ENCODE results near the gene PIP5K1C.
A peak's percentile ranks its signal among the peaks of the same experiment; 100 is the strongest.

The PIP5K1C gene

GRCh38 chr19:3622224-3622623, 78.0 kb downstream of the PIP5K1C start:
- no peak for DNase-seq

GRCh38 chr19:3621689-3622088, 78.6 kb downstream of the PIP5K1C start:
- no peak for DNase-seq

GRCh38 chr19:3620817-3621547, 79.3 kb downstream of the PIP5K1C start:
- no peak for DNase-seq

GRCh38 chr19:3620145-3620816, 80.0 kb downstream of the PIP5K1C start:
- DNase-seq: no peak

GRCh38 chr19:3619631-3620012, 80.6 kb downstream of the PIP5K1C start:
- DNase-seq: no peak

DNA sequence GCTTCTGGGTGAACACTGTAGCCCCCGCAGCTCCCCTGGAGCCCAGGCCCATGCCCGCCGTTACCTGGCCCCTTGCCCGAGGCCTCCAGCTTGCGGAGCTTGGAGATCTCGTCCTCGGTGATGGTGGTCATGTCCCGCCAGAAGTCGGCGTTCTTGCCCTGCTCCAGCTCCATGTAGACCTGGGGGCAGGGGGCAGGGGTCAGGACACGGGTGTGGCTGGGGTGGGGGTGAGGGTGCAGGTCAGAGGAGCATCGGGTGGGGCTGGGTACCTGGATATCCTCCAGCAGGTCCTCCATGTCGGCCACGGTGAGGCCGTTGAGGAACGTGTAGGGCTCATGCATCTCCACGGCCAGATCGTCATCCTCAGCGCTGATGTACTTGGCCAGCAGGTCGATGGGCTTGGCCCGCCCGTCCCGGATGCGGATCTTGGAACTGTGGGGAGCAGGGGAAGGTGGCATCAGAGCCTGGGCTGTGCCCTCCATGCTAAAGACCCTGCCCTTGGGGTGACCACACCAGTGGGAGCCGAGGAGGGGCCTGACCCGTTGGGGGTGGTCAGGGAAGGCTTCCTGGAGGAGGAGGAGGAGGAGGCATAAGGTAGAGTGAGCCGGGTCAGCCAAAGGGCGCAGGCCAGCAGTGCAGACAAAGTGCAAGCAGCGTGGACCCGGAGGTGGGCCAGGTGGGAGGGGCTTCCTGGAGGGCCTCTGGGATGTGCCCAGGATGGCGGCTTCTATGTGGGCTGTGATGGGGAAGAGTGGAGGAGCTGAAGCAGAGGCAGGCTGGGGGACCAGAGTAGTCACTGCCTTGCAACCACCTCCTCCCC, 81.2 kb downstream of the PIP5K1C start:
- no peak for DNase-seq

- DNase-seq: peak; percentile 66
Measured at GRCh38 chr19:3618144-3618810, 82.0 kb downstream of the PIP5K1C start.

GRCh38 chr19:3617463-3617862, 82.8 kb downstream of the PIP5K1C start:
- peak; percentile 73 for DNase-seq

- no peak for DNase-seq
Measured at GRCh38 chr19:3615524-3616135, 84.6 kb downstream of the PIP5K1C start.

DNA sequence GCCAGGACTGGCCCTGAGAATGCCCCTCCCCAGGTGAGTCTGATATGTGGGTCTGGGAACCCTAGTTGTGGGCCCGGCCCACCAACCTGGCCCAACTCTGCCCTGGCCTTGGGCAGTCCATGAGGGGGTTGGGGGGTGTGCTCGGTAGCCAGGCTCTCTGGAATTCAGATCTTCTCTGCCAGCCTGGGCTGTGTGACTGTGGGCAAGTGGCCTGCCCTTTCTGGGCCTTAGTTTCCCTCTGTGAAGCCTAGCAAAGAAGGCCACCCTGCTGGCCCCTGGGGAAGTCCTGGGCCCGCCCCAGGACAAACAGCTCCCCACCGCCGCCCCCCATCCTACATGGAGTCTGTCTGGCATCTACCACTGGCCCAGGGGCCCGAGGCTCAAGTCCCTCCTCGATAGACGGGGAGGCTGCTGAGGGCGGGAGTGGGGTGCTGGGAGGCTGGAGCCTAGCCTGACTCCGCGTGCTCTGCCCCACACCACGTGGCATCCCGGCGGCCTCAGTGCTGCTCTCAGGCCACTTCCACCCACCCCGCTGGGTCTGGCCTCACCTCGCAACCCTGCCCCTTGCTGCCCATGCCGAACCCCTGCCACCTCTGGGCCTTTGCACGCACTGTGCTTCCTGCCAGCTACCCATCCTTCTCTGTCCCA, 85.3 kb downstream of the PIP5K1C start:
- no peak for DNase-seq

DNA sequence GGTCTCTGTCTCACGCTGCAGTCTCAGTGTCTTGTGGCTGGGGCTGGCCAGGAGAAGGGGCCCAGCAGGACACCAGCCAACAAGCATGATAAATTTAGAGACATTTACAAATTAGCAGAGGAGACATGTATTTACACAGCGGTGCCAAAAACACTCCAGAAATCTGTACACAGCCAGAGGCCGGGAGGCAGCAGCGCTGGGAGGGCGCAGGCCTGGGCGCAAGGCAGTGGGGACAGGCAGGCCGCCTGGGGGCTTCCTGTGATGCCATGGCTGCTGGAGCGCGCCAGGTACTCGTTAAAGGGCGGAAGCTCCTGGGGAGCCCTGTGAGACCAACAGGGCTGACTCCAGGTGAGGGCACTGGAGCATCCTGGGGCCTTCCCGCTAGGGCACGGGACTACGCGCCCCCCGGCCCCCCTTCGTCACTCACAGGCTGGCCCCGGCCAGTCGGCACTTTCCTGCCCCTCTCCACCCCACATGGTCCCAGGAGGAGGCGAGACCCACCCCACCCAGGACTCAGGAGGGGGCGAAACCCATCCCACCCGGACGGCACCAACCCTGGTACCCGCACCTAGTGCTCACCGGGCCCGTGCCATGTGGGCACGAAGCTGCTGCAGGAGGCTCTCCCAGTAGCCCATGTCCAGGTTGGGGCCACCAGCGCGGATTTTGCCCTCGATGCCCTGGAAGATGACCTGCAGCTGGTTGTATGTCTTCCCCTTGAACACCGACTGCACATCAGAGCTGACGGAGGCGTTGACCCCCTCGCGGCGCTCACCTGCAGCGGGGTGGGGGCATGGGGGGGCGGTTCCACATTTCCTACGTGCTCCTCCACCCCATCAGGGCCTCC, 86.2 kb downstream of the PIP5K1C start:
- no peak for DNase-seq

DNA sequence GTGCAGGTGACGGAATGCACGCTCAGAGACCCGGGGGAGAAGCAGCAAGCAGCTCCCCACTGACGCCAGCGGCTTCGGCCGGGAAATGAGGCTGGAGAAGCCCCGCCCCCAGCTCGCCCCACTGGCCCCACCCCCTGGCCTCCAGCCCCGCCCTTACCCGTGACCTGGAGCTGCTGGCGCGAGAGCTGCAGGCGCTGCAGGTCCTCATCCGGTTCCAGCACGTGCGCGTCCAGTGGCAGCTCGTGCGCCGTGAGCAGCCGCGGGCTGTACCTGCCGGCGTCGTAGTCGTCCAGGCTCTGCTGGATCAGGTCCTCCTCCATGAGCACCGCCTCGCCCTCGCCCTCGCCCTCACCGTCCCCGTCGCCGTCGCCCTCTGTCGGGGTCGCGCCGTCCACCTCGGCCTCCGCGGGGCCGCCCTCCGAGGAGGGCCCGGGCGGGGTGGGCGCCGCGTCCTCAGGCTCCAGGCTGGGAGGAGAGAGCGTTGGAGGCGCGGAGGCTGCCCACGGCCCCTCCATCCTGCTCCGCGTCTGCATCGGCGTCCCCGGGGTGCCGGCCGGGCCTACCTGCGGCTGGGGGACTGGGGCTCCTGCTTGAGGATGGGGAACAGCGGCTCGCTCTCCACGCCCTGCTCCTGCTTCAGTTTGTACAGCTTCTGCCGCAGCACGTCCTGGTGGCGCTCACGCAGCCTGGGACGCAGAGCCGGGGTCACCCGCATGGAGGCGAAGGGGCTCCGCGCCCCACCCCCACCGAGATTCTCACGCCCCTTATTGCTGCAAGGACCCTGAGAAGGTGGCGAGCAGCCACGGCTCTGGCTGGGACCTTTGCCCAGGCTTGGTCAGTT, 87.1 kb downstream of the PIP5K1C start:
- DNase-seq: no peak

GRCh38 chr19:3612330-3612729, 87.9 kb downstream of the PIP5K1C start:
- no peak for DNase-seq

GRCh38 chr19:3611841-3612240, 88.4 kb downstream of the PIP5K1C start:
- DNase-seq: no peak

DNA sequence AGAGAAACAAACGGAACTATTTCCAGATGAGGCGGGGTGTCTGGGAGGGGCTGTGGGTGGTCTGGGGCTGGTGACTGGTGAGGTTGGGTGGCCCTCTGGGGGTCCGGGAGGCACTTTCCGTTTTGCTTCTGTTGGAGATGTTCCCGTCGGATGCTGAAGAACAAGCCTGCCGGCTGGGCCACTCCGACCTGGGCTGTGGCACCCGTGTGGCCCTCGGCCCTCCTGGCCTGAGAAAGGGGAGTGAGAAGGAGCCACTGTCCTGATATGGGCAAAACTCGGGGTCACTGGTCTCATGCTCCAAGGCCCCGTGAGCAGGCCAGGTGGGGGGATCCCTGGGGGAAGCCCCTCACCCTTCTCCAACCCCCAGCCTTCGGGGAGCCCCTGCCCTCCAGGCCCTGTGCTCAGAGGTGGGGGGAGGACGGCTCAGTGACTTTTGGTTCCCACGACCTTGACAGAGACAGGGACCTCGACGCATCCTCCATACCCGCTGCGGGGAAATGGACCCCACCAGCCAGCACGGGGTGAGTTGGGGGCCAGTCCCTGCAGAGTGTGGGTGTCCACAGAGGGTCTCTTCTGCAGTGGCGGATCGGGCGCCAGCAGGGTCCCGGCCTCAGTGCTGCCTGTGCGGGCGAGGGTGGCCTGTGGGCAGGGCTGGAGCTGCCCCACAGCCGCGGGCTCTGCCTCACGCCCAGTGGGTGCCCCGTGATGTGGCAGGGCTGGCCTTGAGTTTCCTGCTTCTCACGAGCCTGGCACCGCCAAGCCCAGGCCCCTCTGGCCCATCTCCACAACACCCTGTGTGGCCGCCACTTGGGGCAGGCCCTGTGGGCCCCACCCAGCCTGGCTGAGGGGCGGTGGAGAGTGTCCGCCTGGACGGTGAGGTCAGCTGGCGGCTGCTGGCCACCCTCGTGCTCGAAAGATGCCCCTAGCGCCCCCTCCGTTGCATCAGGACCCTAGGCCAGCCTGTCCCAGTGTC, 89.2 kb downstream of the PIP5K1C start:
- DNase-seq: no peak

DNA sequence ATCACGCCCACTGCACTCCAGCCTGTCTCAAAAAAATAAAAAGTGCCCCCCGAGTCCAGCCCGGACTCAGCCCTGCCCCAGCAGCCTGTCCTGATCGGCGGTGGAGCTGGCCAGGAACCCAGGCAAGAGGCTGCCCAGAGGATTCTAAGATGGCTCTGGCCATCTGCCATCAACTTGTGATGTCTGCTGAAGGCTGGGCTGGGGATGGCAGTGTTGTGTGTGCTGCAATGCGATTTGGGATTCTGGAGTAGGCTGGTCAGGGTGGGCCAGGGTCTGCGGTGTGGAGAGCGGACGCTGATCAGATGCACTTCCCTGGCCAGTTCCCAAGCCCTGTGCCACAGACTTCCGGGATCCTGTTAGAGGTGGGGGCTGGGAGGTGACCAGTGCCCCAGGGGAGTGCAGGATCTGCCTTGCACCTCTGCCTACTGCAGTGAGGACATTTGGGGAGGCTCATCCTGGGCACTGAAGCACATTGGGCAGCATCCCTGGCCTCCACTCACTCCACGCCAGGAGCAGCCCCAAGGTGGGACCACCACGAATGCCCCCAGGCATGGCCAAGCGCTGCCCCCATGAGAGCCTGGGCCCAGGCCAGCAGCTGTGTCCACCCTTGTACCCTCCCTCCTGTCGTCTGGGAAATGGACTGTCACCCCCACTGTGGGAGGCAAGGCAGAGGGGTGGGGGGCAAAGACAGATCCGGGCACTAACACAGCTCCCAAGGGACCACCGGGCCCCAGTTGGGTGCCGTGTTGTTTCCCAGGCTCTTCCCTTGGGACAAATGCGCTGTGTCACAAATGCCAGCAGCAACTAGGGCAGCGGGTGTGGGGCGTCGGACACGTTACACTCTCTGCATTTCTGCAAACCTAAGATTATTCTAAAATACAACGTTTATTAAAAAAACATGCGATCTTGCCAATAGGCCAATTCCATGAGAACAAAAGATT, 90.2 kb downstream of the PIP5K1C start:
- peak; percentile 44 for DNase-seq

GRCh38 chr19:3608750-3609322, 91.4 kb downstream of the PIP5K1C start:
- DNase-seq: peak; percentile 44
